ENCODE data around the gene PFDN4. TPM values are rescaled to one million over a fixed set of nuclear protein-coding genes. Genes with fewer than 3 reads are reported as not detected.
A peak's percentile ranks its signal among the peaks of the same experiment; 100 is the strongest.

The PFDN4 gene
- total and polyA plus RNA-seq, 2 of the 13 experiments (the other 11 are each of a cell fraction or from before 2014, with no cell fraction given): 59.8 to 227 TPM

DNA sequence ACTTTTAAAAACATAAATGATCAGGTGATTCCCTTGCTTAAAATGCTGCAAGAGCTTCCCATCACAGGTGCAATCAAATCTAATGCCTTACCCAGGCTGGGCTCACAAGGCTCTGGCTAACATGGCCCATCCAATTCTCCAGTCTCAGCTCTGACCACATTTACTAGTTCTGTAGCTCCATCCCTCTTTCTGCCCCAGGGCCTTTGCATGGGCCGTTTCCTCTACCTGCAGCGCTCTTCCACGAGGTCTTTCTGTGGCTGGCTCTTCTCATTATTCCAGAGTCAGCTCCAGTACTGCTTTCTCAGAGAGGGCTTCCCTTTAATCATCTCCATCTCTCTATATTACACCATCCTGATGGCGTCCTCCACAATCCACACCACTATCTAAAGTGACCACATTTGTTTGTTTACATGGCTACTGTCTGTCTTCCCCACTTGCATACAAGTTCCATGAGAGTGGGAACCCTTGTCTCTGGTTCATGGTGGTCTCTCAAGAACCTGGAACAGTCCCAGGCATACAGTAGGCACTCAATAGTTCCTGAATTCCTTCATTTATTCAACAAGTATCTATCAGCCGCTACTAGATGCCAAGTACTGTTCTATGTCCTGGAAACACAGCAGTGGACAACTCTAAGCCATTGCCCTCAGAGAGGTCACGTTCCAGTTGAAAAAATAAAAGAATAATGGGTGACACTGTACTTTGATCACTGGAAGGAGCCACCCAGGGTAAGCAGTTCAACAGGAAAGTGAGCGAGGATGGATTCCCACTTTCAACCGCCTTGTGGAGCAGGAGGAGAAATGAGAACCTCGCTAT is 46.7 kb upstream of the PFDN4 start (continued):
- no peak for TF ChIP-seq FOXA1 (IDR thresholded peaks at IDR 0.05)
- 0 out of 2 replicates have a peak, but pooled peaks have one; percentile 12 for TF ChIP-seq FOXA1 (CRISPR knock-in tag; IDR thresholded peaks at IDR 0.05)
- TF ChIP-seq TEAD3 (CRISPR knock-in tag; optimal IDR thresholded peaks at IDR 0.05; ENCODE audit: borderline replicate concordance): peak; percentile 30

DNA sequence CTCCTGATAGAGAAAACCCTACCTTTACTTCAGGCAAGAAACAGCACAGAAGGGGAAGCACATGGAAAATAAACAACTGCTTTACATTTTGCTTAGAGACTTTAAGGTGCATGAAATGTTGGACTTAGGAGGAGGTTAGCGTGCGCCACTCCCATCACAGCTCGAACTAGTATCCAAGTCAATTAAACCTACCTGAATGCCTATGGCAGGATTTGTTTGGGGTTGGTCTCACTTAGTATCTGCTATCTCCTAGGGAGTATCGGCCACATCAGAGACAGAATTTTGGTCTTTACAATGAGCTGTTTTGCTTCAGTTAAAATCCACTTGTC is 46.1 kb upstream of the PFDN4 start:
- peak; percentile 25; the same call in 1 of the 3 replicates for ATAC-seq
- no peaks in the 10 kb centered on the region; a peak in 2 of 5 replicates for H3K36me3 ChIP-seq (replicated peaks in 1 of 2; ENCODE audit: control insufficient read depth in 1 of 2, insufficient read depth in 2 of 2, low read length in 2 of 2)
- no TSS peak for BruUV-seq (replicated peaks)
- FAIRE-seq: no peak
- H4K20me1 ChIP-seq (ENCODE audit: insufficient read depth, low read length): no peaks in the 10 kb centered on the region
- intact Hi-C loops (cut with micrococcal nuclease; ENCODE audit: unreplicated experiment): no loop called here
- DNase-seq (ENCODE audit: low spot score): no peak
- CTCF ChIA-PET (ENCODE audit: low intra/inter-chr PET ratio, low total read pairs): no interaction called here
- no peak for TF ChIP-seq TOPORS (CRISPR knock-in tag; IDR thresholded peaks at IDR 0.05)
- TF ChIP-seq ZNF143 (CRISPR knock-in tag; IDR thresholded peaks at IDR 0.05): no peak
- TF ChIP-seq, protein P1, sequence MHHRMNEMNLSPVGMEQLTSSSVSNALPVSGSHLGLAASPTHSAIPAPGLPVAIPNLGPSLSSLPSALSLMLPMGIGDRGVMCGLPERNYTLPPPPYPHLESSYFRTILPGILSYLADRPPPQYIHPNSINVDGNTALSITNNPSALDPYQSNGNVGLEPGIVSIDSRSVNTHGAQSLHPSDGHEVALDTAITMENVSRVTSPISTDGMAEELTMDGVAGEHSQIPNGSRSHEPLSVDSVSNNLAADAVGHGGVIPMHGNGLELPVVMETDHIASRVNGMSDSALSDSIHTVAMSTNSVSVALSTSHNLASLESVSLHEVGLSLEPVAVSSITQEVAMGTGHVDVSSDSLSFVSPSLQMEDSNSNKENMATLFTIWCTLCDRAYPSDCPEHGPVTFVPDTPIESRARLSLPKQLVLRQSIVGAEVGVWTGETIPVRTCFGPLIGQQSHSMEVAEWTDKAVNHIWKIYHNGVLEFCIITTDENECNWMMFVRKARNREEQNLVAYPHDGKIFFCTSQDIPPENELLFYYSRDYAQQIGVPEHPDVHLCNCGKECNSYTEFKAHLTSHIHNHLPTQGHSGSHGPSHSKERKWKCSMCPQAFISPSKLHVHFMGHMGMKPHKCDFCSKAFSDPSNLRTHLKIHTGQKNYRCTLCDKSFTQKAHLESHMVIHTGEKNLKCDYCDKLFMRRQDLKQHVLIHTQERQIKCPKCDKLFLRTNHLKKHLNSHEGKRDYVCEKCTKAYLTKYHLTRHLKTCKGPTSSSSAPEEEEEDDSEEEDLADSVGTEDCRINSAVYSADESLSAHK (CRISPR knock-in tag; IDR thresholded peaks at IDR 0.05; ENCODE audit: borderline replicate concordance): no peak
- TF ChIP-seq ARID2 (CRISPR knock-in tag; IDR thresholded peaks at IDR 0.05; ENCODE audit: borderline replicate concordance): no peak
- no peak for TF ChIP-seq SRY (CRISPR knock-in tag; IDR thresholded peaks at IDR 0.05)
- no peak overlapping the region for H3K9ac ChIP-seq (ENCODE audit: insufficient read depth, low read depth, low read length)
- in situ Hi-C loops (cut with HindIII; ENCODE audit: extremely low pct_ligation_motif_present, low pct_unique_long_range_greater_than_20kb): no loop called here
- peaks cover 13% of the 10 kb centered on the region for H3K4me1 ChIP-seq (ENCODE audit: insufficient read depth, low read length)
- no peak overlapping the region; the same call in 1 of the 2 replicates for H3K4me2 ChIP-seq (ENCODE audit: low read depth, low read length)
- H3K27me3 ChIP-seq (ENCODE audit: control insufficient read depth in 1 of 2, insufficient read depth in 2 of 2, low read length in 2 of 2): no peaks in the 10 kb centered on the region
- WGBS (ENCODE audit: low lambda C conversion rate): 96% methylated on average over 4 of the region's 4 CpGs
- no peaks in the 10 kb centered on the region for H3K79me2 ChIP-seq (ENCODE audit: insufficient read depth, low read length)
- no peaks in the 10 kb centered on the region for H3K9me3 ChIP-seq (ENCODE audit: low read length)
- POLR2A ChIA-PET: interaction anchor here (1.4 kb wide), 1 partner anchor 11 kb away, joined by 3 read pairs; no protein-coding TSS in a partner anchor
- peak overlapping the region; percentile 25 for H3K27ac ChIP-seq (ENCODE audit: extremely low read length, insufficient read depth, low read length)
- H3K4me3 ChIP-seq (replicated peaks in 1 of 3; ENCODE audit: insufficient read depth in 1 of 3, low read depth in 2 of 3, low read length in 3 of 3): no peak overlapping the region
- H2AFZ ChIP-seq (ENCODE audit: low read length): peak overlapping the region; percentile 77
